Vagina (tissue), 2 donors: Measurements from ENCODE around the gene SNX21. TPM values are rescaled to one million over a fixed set of nuclear protein-coding genes. Genes with fewer than 3 reads are reported as not detected.

ENCODE experiments used
- DNase-seq, 2 donors: peaks; one replicate each; pipeline ENCODE4 v3.0.0-alpha.2; 2017; ENCODE audit errors: extremely low spot score in 2 of 2
- H3K27ac ChIP-seq: fragments of 200-600 bp; sonication (generic); one replicate; pipeline ENCODE4 v1.5.1; 2019
- H3K27me3 ChIP-seq: fragments of 200-600 bp; sonication (generic); one replicate; pipeline ENCODE4 v1.5.1; 2019
- H3K36me3 ChIP-seq, 2 donors: fragments of 200-600 bp; sonication (generic); one replicate each; pipeline ENCODE4 v1.5.1; 2017 to 2019
- H3K4me1 ChIP-seq: fragments of 200-600 bp; sonication (generic); one replicate; pipeline ENCODE4 v1.5.1; 2019
- H3K4me3 ChIP-seq, 2 donors: fragments of 200-600 bp; sonication (generic); 1 replicate in 1 of 2; 2 replicates in 1 of 2; pipeline ENCODE4 v1.5.1; 2016 to 2019
- H3K9me3 ChIP-seq: fragments of 200-600 bp; sonication (generic); one replicate; pipeline ENCODE4 v1.5.1; 2019
- POLR2A ChIP-seq, 2 donors: fragments of 450-650 bp; IDR thresholded peaks; one replicate each; pipeline ENCODE4 v1.6.1; 2017; ENCODE audit warnings: antibody characterized with exemption in 2 of 2, mild to moderate bottlenecking in 2 of 2, moderate library complexity in 2 of 2
- POLR2AphosphoS5 ChIP-seq, 2 donors: sonication (generic); formaldehyde crosslinking; IDR thresholded peaks; one replicate each; pipeline ENCODE4 v1.9.0; 2017; ENCODE audit warnings: antibody characterized with exemption in 2 of 2, mild to moderate bottlenecking in 2 of 2, low read depth in 1 of 2; ENCODE audit not compliant: insufficient read depth in 1 of 2
- intact Hi-C: fragments of 100-400 bp; cut with DNase I; formaldehyde crosslinking; loops from one replicate; pipeline ENCODE4 v1.15.1; 2023
- total RNA-seq: library from RNA; depleted of rRNA; stranded (reverse); fragments of >200 nt; gene quantifications from one replicate; pipeline ENCODE4 v1.2.3, GENCODE V29; 2016
- TF ChIP-seq, protein P1 (sequence below), 3 experiments: fragments of 450-650 bp in 2 of 3; fragments of 200-600 bp in 1 of 3; sonication (generic) in 1 of 3; IDR thresholded peaks; one replicate each; pipeline ENCODE4 v1.5.1; 2017 to 2019; ENCODE audit warnings: antibody characterized with exemption in 3 of 3, mild to moderate bottlenecking in 2 of 3, moderate library complexity in 2 of 3

Gene SNX21
- total RNA-seq, 1 donor from 2014 or later, result 145 TPM

DNA sequence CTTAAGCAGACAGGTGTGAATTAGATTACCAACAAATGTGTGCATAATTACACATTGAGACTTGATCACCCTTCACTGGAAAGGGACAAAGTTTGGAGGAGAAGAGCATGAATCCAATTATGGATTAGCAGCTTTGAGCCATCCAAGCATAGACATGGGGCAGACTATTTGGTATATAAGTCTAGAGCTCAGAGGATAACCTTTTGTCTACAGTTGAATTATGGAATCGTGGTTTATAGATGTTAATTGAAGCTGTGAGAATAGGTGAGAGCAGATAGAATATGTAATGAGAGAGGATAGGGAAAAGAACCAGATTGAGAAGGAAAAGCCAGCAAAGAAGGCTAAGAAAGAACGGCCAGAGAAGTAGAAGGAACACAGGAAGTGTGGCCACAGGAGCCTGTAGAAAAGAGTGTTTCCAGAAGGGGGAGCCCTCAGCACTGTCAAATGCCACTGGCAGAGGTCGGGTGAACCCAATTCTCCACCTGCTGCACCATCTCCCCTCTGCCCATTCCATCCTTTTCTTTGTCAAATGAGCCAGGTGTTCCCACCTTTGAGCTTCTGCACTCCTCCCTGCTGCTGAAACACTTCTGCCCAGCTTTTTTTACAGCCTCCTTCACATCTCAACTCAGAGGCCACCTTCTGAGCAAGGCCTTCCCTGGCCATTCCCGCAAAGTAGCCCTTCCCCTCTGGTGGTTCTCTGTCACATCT lies 34.5 kb upstream of the SNX21 start:
- H3K9me3 ChIP-seq, result no peaks in the 10 kb centered on the region
- H3K27ac ChIP-seq, result no peak overlapping the region
- peaks cover 0 to 58% of the 10 kb centered on the region in 2 donors for H3K36me3 ChIP-seq
- DNase-seq, result no peak
- no peak overlapping the region for H3K4me3 ChIP-seq
- peaks cover 9% of the 10 kb centered on the region for H3K4me1 ChIP-seq
- intact Hi-C loops, result no loop called here
- no peaks in the 10 kb centered on the region for H3K27me3 ChIP-seq
- TF ChIP-seq, protein P1, sequence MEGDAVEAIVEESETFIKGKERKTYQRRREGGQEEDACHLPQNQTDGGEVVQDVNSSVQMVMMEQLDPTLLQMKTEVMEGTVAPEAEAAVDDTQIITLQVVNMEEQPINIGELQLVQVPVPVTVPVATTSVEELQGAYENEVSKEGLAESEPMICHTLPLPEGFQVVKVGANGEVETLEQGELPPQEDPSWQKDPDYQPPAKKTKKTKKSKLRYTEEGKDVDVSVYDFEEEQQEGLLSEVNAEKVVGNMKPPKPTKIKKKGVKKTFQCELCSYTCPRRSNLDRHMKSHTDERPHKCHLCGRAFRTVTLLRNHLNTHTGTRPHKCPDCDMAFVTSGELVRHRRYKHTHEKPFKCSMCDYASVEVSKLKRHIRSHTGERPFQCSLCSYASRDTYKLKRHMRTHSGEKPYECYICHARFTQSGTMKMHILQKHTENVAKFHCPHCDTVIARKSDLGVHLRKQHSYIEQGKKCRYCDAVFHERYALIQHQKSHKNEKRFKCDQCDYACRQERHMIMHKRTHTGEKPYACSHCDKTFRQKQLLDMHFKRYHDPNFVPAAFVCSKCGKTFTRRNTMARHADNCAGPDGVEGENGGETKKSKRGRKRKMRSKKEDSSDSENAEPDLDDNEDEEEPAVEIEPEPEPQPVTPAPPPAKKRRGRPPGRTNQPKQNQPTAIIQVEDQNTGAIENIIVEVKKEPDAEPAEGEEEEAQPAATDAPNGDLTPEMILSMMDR (IDR thresholded peaks at IDR 0.05), result peak in 2 of 3 experiments; percentile 44 to 57
- TF ChIP-seq POLR2AphosphoS5 (IDR thresholded peaks at IDR 0.05; ENCODE audit: insufficient read depth in 1 of 2, low read depth in 1 of 2), result no peak

DNA sequence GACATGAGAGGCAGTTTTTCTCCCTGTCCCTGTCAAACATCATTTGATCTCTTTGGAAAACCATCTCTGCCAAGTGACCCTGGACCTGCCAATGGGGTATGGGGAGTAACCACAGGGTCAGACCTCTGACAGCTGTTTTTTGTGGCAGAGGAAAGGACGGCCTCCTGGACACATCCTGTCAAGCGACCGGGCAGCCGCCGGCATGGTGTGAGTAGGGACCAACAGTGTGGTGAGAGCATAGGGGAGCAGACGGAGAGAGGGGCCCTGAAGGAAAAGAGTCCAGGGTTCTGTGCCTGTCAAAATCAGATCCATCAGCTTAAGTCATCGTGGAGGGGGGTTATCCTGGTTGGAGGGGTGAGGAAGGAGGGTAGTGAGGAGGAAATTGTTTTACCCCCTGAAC lies 31.7 kb upstream of the SNX21 start:
- TF ChIP-seq POLR2AphosphoS5 (IDR thresholded peaks at IDR 0.05; ENCODE audit: insufficient read depth in 1 of 2, low read depth in 1 of 2) (no peak), POLR2A (IDR thresholded peaks at IDR 0.05) (no peak)
- TF ChIP-seq, protein P1 (IDR thresholded peaks at IDR 0.05), result no peak
- Histone ChIP-seq H3K27me3 (no peaks in the 10 kb centered on the region), H3K4me1 (peaks cover 9% of the 10 kb centered on the region), H3K4me3 (no peak overlapping the region), H3K27ac (no peak overlapping the region), H3K36me3 (peaks cover 0 to 62% of the 10 kb centered on the region in 2 donors), H3K9me3 (no peaks in the 10 kb centered on the region)
- no peak for DNase-seq
- intact Hi-C loops, result no loop called here

DNA sequence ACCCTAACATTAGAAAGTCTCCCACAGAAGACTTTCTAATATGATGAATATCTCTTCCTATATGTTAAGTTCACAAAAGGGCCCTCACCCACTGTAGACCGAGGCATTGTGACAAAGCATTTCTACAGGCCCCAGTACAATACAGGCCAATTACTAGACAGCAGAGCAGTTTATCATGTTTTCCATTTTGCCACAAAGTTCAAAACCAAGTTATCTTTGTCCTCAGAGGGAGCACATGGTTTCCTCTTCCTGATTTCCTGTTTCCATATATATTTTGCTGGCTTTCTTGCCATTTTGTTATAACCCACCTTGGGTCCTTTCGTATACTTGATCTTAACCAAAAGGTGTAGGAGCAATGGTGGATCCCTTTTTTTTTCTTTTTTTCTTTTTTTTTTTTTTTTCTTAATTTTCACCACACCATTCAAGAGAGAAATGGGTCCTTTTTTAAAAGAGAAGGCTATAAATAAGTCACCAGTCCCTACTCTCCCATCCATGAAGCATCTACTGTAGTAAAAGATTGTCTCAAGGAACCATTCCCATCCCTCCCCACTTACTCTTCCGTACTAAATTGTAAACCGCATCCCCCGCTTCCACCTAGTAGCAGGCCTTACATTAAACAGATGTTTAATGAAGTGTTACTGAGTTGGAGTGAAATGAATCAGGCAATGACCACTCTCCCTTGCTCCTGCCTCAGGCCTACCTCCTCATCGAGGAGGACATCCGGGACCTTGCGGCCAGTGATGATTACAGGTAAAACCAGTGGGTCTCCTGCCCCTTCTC lies 23.2 kb upstream of the SNX21 start:
- H3K4me1 ChIP-seq, result peaks cover 7% of the 10 kb centered on the region
- no peak for DNase-seq
- peaks cover 0 to 53% of the 10 kb centered on the region in 2 donors for H3K36me3 ChIP-seq
- H3K27ac ChIP-seq, result no peak overlapping the region
- no peaks in the 10 kb centered on the region for H3K27me3 ChIP-seq
- no peaks in the 10 kb centered on the region for H3K9me3 ChIP-seq
- intact Hi-C loops, result loop anchor here (10.0 kb wide), 2 partner anchors 74 to 154 kb away; partner anchors contain the start of genes SPATA25 and ZSWIM1
- TF ChIP-seq, protein P1 (IDR thresholded peaks at IDR 0.05), result no peak
- TF ChIP-seq POLR2A (IDR thresholded peaks at IDR 0.05), result no peak
- TF ChIP-seq POLR2AphosphoS5 (IDR thresholded peaks at IDR 0.05; ENCODE audit: insufficient read depth in 1 of 2, low read depth in 1 of 2), result no peak
- H3K4me3 ChIP-seq, result no peak overlapping the region

DNA sequence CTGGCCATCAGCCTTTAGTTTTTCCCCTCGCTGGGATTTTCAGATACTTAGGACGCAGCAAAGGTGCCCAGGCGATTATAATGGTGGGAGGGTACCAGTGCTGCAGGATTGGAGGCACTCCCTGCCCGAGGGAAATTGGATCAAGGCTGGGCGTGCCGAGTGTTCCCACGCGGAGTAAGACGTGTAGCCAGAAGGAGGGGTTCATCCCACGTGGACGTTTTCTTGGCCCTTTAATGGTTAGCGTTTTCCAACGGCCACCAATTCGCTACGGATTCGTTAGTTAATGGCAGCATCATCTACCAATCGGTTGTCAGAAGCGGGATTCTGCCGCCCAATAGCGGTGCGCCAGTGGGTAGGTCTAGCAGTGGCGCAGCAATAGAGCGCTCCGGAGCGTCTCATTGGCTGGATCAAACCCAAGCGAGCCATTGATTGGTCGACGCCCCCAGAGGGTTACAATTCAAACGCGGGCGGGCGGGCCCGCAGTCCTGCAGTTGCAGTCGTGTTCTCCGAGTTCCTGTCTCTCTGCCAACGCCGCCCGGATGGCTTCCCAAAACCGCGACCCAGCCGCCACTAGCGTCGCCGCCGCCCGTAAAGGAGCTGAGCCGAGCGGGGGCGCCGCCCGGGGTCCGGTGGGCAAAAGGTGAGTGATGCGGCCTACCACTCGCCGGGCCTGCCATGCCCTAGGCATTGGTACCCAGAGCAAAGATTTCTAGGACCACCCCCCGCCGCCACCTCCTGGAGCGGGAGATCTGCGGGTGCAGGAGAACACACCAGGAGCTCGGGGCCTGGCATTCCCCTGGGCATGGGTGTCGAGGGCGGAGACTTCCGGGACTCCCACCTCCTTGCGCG lies 21.2 kb upstream of the SNX21 start, which contains the start of gene UBE2C:
Gene UBE2C (plus strand): TSS at position 488 of the 849 bp plus-strand sequence. CDS start 52 bp downstream, at position 540.
- intact Hi-C loops, result loop anchor here (10.0 kb wide), 2 partner anchors 72 to 152 kb away; partner anchors contain the start of genes SPATA25 and ZSWIM1
- Histone ChIP-seq H3K27me3 (no peaks in the 10 kb centered on the region), H3K4me3 (peak within 1 kb of the TSS; percentile 50 to 59), H3K9me3 (no peaks in the 10 kb centered on the region), H3K27ac (peak within 1 kb of the TSS; percentile 23), H3K36me3 (peaks cover 0 to 33% of the 10 kb centered on the region in 2 donors), H3K4me1 (peaks cover 10% of the 10 kb centered on the region)
- peak in 1 of 2 donors; percentile 99 for DNase-seq
- TF ChIP-seq, protein P1 (IDR thresholded peaks at IDR 0.05), result no peak
- TF ChIP-seq POLR2AphosphoS5 (IDR thresholded peaks at IDR 0.05; ENCODE audit: insufficient read depth in 1 of 2, low read depth in 1 of 2) (peak; percentile 74 to 94), POLR2A (IDR thresholded peaks at IDR 0.05) (no peak)
